Ovary (tissue), 9 donors: ENCODE results near the gene MYMK. TPM values are rescaled to one million over a fixed set of nuclear protein-coding genes. Genes with fewer than 3 reads are reported as not detected.

ENCODE experiments used
- DNase-seq, 5 donors: peaks; one replicate each; pipeline ENCODE4 v3.0.0-alpha.2; 2019 to 2020
- H3K27ac ChIP-seq, 2 donors: fragments of 200-600 bp; one replicate each; pipeline versions ENCODE4 v1.5.1 to v1.8.0; 2019 to 2022
- H3K27me3 ChIP-seq: fragments of 200-600 bp; one replicate; pipeline ENCODE4 v1.8.0; 2022
- H3K36me3 ChIP-seq: fragments of 200-600 bp; sonication (generic); one replicate; pipeline ENCODE4 v1.5.1; 2019
- H3K4me1 ChIP-seq: one replicate; pipeline ENCODE4 v1.8.1; 2013; ENCODE audit warnings: mild to moderate bottlenecking, moderate library complexity; ENCODE audit not compliant: insufficient read depth
- H3K4me3 ChIP-seq: fragments of 200-600 bp; sonication (generic); one replicate; pipeline ENCODE4 v1.5.1; 2017
- H3K9me3 ChIP-seq, 2 donors: fragments of 200-600 bp in 1 of 2; sonication (generic) in 1 of 2; one replicate each; pipeline versions ENCODE4 v1.5.1 to v1.8.1; 2013 to 2019; ENCODE audit warnings: mild to moderate bottlenecking in 1 of 2, moderate library complexity in 1 of 2
- EP300 ChIP-seq: sonication (generic); formaldehyde crosslinking; IDR thresholded peaks from one replicate; pipeline ENCODE4 v1.6.1; 2017; ENCODE audit warnings: antibody characterized with exemption
- POLR2A ChIP-seq: fragments of 450-650 bp; IDR thresholded peaks from one replicate; pipeline ENCODE4 v1.6.1; 2017; ENCODE audit warnings: antibody characterized with exemption, mild to moderate bottlenecking, moderate library complexity
- WGBS, 3 donors: extraction: QIAGEN DNeasy Blood & Tissue Kit in 1 of 3; methylation state at CpG; one replicate each; pipeline versions ENCODE4 v1.1.5 to v1.1.7; 2013 to 2017; 5-methylcytosine and 5-hydroxymethylcytosine counted together
- intact Hi-C, 4 donors: fragments of 100-400 bp; cut with DNase I; formaldehyde crosslinking; loops; one replicate each; pipeline versions ENCODE4 v1.11.0 to v1.15.1; 2022 to 2023
- polyA plus RNA-seq, 2 donors: library from polyadenylated mRNA; stranded (reverse); fragments of 200-250 nt in 1 of 2; fragments of 350-450 nt in 1 of 2; fragmentation: Illumina TruSeq in 1 of 2; extraction: RNeasy Lipid Tissue Mini Kit (QIAGEN cat#74804) in 1 of 2; gene quantifications; one replicate each; pipeline ENCODE4 v1.2.3, GENCODE V29; 2013 to 2014
- total RNA-seq, 7 donors: library from RNA; depleted of rRNA in 2 of 7; stranded (reverse); fragments of >200 nt in 2 of 7; fragmentation: NEBNext Ultra II Directional in 3 of 7; extraction: Animal tissue kit (Norgen Biotek cat#: 25700) in 3 of 7; gene quantifications; one replicate each; pipeline versions ENCODE4 v1.1.0 to v1.2.4, GENCODE V29; 2016 to 2023
- TF ChIP-seq, protein P1 (sequence below), 3 donors: fragments of 450-650 bp in 2 of 3; fragments of 200-600 bp in 1 of 3; IDR thresholded peaks; one replicate each; pipeline versions ENCODE4 v1.5.1 to v1.8.0; 2016 to 2022; ENCODE audit warnings: antibody characterized with exemption in 3 of 3, mild to moderate bottlenecking in 1 of 3
- donor health status: DM: no; HTN: no; CAD: no; lungs with moderate emphysema.
- donor health status: DM: no; HTN: no; CAD: no.
- donor health status: Bipolar disorder and iron deficiency.
- donor health status: DM: yes; HTN: yes; CAD: no.
- donor health status: DM: no; HTN: no; CAD: no.
- donor health status: DM: yes; HTN: yes; CAD: no.

Gene MYMK
- total and polyA plus RNA-seq, 9 donors = not detected

- H3K27me3 ChIP-seq = no peaks in the 10 kb centered on the region
- intact Hi-C loops = no loop called here
- peaks cover 7% of the 10 kb centered on the region for H3K4me1 ChIP-seq
- H3K4me3 ChIP-seq = no peak overlapping the region
- no peaks in the 10 kb centered on the region for H3K36me3 ChIP-seq
- DNase-seq = no peak
- WGBS, 3 donors = 80 to 84% (median 81%) methylated on average over 22 of the region's 22 CpGs
- H3K27ac ChIP-seq = no peak overlapping the region
- H3K9me3 ChIP-seq = no peaks in the 10 kb centered on the region
- TF ChIP-seq EP300 (no peak), POLR2A (no peak)
- TF ChIP-seq, protein P1, sequence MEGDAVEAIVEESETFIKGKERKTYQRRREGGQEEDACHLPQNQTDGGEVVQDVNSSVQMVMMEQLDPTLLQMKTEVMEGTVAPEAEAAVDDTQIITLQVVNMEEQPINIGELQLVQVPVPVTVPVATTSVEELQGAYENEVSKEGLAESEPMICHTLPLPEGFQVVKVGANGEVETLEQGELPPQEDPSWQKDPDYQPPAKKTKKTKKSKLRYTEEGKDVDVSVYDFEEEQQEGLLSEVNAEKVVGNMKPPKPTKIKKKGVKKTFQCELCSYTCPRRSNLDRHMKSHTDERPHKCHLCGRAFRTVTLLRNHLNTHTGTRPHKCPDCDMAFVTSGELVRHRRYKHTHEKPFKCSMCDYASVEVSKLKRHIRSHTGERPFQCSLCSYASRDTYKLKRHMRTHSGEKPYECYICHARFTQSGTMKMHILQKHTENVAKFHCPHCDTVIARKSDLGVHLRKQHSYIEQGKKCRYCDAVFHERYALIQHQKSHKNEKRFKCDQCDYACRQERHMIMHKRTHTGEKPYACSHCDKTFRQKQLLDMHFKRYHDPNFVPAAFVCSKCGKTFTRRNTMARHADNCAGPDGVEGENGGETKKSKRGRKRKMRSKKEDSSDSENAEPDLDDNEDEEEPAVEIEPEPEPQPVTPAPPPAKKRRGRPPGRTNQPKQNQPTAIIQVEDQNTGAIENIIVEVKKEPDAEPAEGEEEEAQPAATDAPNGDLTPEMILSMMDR (IDR thresholded peaks at IDR 0.05) = no peak
Observed at GRCh38 chr9:133539991-133540697, 15.4 kb upstream of the MYMK start.

DNA sequence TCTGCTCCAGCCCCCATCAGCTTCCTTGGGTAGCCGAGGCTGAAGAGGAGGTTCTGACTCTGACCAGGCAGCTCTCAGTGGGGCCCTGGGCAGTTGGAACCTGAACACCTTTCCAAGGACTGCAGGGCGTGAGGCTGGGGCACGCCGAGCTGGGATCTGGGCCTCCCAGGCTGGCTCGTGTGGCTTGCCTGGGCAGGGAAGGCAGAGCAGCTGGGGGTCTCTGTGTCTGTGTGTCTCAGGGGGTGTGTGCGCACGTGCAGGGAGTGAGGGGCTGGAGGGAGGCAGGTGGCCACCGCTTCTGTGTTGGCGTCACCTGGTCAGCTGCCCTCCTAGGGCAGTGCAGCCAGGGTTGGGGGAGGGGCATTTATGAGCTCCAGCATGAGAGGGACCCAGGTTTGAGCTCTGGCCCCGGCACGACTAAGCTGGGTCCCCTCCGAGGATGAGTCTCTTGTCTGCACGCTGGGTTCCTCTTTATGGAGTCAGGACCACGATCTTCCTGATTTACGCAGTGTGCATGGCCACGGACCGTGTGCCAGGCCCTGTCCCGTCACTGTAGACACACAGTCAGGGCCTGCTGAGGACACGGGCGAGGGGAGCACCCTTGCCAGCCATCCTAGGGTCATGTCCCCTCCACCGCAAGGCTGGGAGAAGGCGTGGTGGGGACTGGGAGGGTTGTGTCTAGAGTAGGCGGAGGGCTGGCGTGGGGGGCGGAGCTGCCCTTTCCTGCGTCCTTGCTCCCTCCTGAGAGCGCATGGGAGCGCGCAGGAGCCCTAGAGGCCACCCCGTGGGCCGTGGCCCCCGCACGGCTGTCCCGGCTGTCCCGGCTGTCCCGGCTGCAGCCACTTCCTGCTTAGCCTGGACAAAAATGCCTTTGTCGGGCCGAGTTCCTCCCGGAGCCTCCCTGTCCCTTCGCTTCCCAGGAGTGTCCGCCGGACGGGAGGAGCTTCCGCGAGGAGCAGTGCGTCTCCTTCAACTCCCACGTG, 14.4 kb upstream of the MYMK start:
- WGBS, 3 donors = 23 to 34% (median 28%) methylated on average over 37 to 47 of the region's 47 CpGs
- no peaks in the 10 kb centered on the region for H3K27me3 ChIP-seq
- peaks cover 13% of the 10 kb centered on the region for H3K4me1 ChIP-seq
- no peaks in the 10 kb centered on the region for H3K9me3 ChIP-seq
- intact Hi-C loops = no loop called here
- no peak overlapping the region for H3K27ac ChIP-seq
- no peaks in the 10 kb centered on the region for H3K36me3 ChIP-seq
- TF ChIP-seq, protein P1 (IDR thresholded peaks at IDR 0.05) = no peak
- TF ChIP-seq EP300 (no peak), POLR2A (no peak)
- peak in 1 of 5 donors; percentile 63 for DNase-seq
- no peak overlapping the region for H3K4me3 ChIP-seq

- no peaks in the 10 kb centered on the region for H3K9me3 ChIP-seq
- H3K36me3 ChIP-seq = no peaks in the 10 kb centered on the region
- WGBS, 3 donors = 88 to 91% (median 88%) methylated on average over 12 to 14 of the region's 14 CpGs
- intact Hi-C loops = no loop called here
- no peak overlapping the region for H3K4me3 ChIP-seq
- DNase-seq = no peak
- H3K4me1 ChIP-seq = peaks cover 19% of the 10 kb centered on the region
- no peak for TF ChIP-seq POLR2A
- H3K27ac ChIP-seq = no peak overlapping the region
- H3K27me3 ChIP-seq = no peaks in the 10 kb centered on the region
Observed at GRCh38 chr9:133538176-133538575, 13.4 kb upstream of the MYMK start.

DNA sequence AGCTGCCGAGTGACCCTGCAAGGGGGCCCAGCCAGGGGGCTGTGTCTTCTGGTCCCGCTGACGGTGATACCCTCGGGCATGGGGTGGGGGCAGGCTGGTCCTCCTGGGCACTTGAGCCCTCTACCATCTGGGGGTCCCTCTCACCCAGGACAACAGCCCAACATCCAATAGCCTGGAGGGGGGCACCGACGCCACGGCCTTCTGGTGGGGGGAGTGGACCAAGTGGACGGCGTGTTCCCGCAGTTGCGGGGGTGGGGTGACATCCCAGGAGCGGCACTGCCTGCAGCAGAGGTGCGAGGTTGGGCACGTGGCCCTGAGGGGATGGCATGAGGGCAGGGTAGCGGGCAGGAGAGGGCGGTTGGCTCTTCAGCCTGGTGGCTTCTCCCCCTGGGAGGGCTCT, 12.5 kb upstream of the MYMK start:
- TF ChIP-seq EP300 = no peak
- no peak for TF ChIP-seq POLR2A
- TF ChIP-seq, protein P1 (IDR thresholded peaks at IDR 0.05) = no peak

More for the DNA sequence above, 12.5 kb upstream of the MYMK start:
- intact Hi-C loops = no loop called here
- Histone ChIP-seq H3K36me3 (no peaks in the 10 kb centered on the region), H3K27ac (no peak overlapping the region), H3K4me3 (no peak overlapping the region), H3K4me1 (peaks cover 19% of the 10 kb centered on the region), H3K27me3 (no peaks in the 10 kb centered on the region), H3K9me3 (no peaks in the 10 kb centered on the region)
- no peak for DNase-seq
- WGBS, 3 donors = 95 to 97% (median 96%) methylated on average over 16 of the region's 16 CpGs
